NCI-H82 (cell line): Measurements from ENCODE around the gene OSBPL1A.

ENCODE experiments used
- DNase-seq: peaks from one replicate; lab custom pipeline; 2025; lab: John Stamatoyannopoulos, UW

Gene OSBPL1A

DNA sequence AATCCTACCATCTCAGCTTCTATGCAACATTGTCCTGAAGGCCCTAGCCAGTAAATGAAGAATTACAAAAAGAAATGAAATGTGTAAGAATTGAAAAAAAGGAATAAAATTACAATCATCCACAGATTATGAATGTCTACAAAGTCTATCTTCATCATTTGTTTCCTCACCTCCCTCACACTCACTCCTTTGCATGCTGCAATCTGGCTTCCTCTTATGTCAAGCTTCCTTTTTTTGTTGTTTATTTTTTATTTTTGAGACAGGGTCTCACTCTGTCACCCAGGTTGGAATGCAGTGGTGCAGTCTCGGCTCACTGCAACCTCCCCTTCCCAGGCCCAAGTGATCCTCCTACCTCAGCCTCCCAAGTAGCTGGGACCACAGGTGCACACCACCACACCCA is 129.7 kb downstream of the OSBPL1A start:
- DNase-seq, result no peak

DNA sequence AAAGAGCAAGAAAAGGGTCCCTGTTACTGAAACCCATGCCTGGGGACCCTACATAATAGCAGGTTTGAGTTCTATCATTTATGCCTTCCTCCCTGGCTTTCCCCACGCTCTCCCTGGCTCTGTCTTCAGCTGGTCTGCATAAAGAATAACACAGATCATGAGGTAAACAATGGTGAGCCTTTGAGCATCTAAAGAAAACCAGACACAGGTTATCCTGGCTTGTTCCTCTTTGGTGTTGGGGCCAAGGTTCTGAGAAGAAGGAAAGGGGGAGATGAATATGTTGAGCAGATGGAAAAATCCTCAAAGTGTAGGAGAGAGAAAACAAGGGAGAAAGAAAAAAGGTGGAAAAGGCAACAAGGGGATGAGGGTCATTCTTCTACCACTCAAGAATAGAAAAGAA is 131.5 kb downstream of the OSBPL1A start:
- no peak for DNase-seq

DNA sequence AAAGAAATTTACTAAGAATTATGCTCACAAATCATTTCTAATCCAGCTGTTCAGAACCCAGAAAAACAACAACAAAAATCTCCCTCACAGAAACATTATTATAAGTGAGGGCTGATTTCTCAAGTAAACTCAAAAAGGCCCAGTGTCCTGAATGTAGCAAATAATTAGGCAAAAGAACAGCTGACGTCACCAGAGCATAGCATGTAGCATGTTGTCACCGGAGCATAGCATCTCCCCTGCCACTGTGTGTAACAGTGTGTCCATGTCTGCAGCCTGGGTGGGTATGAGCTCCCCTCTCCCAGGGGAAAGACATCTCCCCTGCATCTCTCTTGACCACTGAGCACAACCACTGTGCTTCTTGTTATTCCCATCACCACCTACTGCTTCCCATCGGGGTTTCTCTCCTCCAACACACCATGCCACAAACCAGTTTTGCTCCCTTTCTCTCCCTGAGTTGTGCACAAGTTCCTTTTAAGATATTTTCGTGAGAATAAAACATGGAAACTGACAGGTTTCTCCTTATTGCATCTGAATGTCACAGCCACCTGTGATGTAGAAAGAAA is 132.0 kb downstream of the OSBPL1A start:
- no peak for DNase-seq

DNA sequence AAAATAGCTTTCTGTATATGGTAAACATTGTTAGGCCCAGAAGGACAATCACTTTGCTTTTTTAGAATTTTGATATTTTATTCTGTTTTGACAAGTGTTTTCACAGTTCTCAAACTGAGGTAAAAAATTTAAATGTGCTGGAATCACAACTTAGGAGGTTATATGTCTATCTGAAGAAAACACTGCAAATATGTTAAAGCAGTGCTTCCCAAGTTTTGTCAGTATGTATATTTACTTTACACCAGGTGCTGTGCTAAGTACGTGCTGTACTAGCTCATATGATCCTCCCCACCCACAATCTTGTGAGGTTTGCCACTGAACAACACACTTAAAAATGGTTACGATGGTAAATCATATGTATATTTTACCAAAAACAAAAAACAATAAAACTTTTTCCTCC is 134.6 kb downstream of the OSBPL1A start:
- DNase-seq, result no peak

DNA sequence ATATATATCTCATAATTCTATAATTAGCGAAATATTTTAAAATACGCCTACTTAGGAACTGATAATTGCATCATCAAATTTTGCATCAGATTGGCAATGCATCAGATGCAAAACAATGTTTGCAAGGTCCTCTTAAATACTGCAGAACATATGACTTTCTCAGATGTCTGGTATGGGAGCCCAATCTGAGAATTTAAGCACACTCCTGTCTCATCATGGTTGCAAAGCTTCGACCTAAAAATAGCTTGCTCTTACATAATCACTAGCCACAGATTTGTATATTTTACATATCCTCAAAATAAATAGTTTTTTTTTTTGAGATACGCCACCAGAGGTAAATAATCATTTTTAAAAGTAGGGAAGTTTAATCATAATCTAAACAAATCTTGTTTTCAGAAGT is 135.5 kb downstream of the OSBPL1A start:
- no peak for DNase-seq

DNA sequence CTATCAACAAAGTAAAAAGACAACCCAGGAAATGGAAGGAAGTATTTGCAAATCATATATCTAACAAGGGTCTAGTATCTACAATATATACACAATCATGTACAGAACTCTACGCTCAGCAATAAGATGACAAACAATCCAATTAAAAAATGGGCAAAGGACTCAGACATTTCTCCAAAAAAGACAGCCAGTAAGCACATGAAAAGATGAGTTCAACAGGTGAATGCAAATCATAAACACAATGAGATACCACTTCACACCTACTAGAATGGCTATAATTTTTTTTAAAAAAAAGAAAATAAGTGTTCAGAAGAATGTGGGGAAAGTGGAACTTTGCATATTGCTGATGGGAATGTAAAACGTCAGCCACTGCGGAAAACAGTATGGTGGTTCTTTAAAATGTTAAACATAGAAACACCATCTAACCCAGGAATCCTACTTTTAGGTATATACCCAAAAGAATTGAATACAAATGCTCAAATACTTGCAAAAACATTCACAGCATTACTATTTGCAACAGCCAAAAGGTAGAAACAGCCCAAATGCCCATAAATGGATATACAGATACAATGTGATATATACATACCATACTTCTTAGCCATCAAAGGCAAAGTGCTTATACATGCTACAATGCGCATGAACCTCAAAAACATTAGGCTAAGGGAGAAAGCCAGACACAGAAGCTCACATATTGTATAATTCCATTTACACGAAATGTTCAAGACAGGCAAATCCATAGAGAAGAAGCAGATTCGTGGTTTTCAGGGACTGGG is 137.6 kb downstream of the OSBPL1A start:
- DNase-seq, result no peak

DNA sequence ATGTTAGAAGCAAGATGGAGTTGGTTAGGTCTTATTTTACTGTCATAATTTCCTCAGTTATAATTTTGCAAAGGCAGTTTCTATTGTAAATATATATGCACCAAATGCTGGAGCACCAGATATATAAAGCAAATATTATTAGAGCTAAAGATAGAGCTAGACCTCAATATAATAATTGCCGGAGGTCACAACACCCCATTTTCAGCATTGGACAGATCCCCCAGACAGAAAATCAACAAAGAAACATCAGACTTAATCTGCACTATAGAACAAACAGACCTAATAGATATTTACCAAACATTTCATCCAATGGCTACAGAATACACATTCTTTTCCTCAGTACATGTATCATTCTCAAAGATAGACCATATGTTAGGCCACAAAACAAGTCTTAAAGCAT is 143.6 kb downstream of the OSBPL1A start:
- DNase-seq, result no peak

DNA sequence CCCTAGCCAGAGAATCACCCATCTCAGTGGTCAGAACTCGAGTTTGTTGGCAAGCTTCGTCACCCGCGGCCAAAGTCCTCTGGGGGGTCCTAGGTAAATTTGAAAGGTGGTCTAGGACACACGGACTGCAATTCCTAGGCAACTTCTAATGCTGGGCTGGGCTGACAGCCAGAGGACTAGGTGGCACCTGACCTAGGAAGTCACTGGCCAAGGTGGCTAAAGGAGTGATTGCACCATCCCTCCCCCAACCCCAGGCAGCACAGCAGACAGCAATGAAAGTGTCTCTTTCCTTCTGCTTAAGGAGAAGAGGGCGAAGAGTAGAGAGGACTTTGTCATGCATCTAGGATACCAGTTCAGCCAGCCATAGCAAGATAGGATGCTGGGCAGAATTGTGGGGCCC is 147.9 kb downstream of the OSBPL1A start:
- no peak for DNase-seq

DNA sequence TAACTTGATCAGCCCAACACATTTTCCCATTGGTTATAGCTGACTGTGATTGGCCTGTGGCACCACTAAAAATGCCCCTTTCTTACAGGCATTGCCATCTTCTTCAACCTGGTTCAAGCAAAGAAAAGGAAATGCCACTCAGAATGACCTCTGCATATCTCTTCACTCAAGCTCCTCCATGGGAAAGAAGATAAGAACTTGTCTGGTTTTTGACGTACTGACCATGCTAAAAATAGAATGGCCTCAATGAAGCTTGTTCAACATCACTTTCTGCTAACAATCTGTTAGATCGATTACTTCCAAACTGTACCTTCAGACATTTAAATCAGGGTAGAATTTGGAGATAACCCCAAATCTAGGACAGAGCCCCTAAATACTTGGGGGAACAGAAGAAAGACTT is 149.3 kb downstream of the OSBPL1A start:
- DNase-seq, result no peak

DNA sequence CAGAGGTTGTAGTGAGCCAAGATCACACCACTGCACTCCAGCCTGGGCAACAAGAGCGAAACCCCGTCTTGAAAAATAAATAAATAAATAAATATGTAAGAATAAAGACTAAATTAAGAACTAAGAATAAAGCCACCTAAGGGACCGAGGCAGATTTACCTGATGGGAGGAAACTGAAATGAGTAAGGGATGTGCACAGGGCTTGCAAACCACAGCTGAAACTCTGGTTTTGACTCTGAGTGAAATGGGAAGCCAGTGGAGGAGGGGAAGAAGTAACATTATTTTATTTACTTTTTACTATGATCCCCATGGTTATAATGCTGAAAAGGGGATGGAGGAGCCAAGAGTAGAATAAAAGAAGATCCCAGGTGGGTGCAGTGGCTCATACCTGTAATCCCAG is 151.5 kb downstream of the OSBPL1A start:
- no peak for DNase-seq

DNA sequence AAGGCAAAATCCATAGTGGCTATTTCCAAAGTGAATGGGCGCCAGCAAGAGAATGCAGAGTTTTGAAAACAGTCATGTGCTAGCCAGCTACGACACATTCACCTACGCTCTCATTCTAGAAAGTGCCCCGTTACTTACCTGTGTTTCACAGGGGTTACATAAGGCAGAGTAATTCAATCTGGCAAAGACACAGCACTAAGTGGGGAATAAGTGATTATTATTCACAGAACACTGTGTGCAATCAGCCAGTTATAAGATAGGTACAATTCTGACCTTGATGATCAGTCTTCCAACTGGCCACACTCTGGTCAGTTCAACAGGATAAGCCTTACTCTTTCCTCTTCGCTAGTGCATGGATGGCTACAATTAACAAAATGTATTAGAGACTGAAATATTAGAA is 152.9 kb downstream of the OSBPL1A start:
- no peak for DNase-seq

DNA sequence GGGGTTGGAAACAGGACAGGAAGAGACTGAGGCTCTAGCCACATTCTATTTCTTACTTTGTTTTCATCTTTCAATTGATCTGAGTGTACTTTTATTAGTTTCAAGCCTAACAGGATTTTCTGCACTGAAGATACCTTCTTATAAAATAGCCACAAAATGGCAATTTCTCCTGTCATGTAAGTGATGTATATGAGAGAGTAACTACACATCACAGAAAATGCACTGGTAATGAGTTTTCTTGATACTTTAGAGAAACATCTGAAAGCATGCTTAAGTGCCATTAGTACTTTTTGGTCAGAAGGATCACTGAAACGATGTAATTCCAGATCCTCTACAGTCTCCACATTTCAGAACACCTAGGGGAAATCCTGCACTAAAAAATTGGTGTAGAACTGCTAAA is 153.9 kb downstream of the OSBPL1A start:
- DNase-seq, result no peak

DNA sequence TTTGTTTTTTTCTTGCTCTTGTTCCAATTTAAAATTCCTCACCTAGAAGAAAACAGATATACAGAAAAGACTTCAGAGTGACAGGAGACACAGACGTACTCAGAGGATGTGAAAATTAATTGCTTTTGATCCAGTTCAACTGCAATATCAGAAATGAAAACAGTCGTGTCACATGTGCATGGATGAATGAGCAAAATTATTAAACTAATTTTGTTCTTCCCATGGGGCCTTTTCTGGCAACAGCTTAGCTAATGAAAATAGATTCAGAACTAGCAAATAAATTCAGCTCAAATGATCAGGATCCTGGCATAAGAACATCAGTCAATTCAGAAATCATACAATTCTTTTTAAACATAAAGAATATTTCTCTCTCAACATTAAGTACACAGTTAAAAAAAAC is 158.3 kb downstream of the OSBPL1A start:
- DNase-seq, result no peak

DNA sequence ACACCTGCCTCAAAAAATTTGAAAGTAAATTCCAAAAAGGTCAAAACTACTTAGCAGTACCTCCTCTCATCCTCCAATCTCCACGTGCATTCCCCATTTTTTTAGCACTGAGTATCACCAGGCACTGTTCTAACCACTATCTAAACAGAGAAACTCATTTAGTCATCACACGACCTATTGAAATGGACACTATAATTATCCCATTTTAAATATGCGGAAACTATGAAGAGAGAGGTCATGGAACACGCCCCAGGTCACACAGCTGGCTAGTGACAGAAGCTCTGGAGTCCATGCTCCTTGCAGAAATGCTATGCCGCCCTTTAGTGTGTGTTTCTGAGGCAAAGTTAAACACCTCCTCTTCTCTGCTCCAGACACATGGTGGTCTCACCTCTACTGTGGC is 159.2 kb downstream of the OSBPL1A start:
- DNase-seq, result no peak

DNA sequence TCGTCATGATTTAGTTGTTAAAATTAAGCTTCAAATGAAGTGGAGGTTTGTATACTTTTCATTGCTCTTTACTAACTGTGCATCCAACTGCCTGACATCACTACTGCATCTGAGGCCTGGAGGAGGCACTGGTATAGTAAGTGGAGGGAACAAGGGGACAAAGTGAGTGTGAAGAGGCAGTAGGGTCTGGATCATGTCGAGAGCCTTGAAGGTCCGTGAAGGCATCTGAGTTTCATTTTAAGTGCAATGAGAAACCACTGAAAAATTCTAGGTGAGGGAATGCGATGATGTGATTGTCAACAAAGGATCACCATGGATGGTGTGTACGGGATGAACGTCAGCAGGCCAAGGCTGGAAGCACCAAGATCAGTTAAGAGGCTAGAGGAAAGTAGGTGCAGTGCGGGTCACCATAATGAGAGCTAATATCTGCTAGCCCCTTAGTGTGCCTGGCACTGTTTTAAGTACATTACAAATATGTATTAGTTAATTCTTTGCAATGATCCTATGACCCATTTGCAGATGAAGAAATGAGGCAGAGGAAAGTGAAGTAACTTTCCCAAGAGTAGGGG is 162.7 kb downstream of the OSBPL1A start:
- DNase-seq, result no peak

DNA sequence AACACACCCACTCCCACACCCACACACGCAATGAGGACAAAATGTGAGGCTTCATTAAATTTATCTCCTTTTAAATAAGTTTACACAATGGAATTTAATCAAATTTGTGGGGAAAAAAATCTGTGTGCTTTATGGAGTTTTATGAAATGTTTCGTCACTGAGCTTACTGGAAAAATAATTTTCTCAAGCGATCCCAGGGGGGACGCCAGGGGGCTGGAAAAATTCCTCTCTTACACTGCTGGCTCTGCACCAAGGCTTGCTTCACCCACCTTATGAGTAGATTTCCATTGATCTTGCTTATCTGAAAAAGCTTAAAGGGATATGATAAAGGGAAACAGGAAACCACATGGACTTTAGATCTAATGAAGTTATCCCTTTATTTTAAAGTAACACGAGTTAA is 163.3 kb downstream of the OSBPL1A start:
- no peak for DNase-seq

DNA sequence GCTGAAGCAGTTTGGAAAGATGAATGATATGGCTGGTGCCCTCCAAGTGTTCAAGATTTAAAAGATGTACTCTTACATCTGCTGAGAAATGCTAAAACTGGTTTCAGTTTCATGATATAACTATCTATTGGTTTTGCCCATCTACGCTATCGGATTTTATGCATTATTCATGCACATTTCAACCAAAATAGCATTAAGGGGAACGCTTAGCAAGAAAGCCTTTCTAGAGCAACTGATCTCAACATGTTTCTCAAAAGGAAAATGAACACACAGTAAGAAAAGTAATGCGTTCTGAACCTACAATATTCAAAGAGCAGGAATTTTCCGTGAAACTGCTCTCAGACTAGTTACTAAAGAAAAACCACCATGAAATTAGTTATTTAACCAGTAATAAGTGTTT is 164.8 kb downstream of the OSBPL1A start:
- DNase-seq, result no peak

DNA sequence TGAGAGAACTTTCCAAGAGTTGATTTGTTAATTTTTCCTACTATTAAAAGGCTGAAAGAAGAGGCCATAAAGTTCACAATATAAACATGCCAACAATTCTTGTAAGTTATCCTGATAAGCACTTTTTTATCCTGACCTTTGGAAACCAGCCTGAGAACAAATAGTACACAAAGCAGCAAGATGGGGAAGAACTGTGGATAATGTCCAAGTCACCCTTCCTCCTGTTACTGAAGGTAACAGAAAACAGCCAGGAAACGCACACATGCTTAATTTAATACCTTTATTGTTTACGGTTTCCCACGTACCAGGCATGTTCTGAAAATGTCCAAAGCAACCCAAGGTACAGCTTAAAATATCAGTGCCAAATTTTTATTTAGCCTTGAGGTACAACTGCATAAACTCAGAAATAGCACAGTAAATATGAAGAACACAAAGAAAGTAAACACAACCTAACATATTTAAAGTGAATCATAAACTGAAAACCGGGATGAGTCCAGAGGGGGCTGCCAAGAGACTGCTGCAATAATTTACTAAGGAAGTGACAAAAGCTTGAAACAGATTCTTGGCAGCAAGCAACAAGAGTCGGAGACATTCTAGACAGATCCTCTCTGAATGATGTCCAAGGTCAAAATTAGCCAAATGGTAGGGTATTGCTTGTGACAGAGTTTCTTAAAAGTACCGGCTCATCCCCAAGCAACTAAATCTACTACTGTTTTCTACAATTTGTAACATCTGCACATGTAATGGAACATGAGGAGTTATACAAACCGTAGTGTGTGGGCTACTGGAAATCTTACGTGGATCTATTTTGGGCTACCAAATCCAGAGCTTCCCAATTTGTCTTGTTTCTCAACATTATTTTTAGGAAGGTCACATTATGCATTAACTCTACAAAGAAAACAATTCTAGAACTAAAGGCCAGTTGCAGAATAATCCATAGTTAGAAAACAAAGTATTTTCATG is 165.6 kb downstream of the OSBPL1A start:
- DNase-seq, result no peak

DNA sequence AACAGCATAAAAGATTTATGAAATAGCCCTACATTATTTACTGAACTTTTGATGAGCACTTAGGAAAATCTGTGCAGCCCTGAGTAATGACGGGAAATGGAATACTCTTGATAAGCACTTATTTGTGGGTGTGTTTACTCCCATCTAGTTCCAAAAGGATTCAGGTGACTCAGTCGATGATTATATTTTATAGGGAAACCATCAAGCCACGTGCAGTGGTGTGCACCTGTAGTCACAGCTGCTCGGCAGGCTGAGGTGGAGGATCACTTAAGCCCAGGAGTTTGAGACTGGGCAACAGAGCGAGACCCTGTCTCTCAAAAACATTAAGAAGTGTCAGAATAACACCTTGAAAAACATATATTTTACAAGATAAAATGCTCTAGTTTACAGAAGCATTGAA is 166.9 kb downstream of the OSBPL1A start:
- DNase-seq, result no peak

DNA sequence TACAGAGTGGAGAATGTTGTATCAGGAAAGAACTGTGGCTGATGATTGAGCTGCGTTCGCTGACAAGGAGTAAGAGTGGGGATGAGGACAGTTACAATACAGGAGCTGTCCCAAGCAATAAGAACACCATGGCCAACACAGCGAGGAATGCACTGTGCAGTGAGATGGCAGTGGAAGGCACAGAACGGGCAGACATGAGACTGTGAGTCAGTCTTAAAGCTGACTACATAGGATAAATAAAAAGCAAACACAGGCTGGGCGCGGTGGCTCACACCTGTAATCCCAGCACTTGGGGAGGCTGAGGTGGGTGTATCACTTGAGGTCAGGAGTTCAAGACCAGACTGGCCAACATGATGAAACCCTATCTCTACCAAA is 169.0 kb downstream of the OSBPL1A start:
- no peak for DNase-seq

DNA sequence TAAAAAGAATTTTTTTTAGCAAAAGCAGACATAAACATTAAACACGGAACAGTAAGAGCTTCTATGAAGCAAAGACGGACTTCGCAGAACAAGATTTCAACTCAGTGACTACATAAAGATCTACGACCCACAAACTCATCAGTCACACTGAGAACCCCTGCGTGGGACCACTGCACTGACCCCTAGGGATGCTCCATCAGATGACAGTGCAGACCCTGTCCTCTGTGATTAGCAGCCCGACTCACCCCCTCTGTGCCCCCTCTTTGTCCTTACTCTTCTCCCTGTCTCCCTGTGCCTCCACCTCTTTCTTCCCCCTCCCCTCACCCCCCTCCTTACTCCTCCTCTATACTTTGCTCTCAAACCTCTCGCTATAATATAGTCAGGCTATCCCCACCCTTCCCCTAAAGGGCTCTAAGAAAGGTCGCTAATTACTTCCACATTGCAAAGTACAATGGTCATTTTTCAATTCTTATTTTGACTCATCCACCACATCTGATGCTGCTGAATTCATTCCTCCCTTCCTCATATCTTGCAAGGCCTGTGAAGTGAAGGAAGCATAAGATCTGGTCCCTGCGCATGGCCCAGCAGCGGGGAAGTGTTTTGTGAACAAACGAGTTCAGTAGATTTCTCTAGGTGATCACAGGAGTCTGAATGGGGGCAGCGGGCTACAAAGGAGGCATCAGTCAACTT is 169.5 kb downstream of the OSBPL1A start:
- no peak for DNase-seq

DNA sequence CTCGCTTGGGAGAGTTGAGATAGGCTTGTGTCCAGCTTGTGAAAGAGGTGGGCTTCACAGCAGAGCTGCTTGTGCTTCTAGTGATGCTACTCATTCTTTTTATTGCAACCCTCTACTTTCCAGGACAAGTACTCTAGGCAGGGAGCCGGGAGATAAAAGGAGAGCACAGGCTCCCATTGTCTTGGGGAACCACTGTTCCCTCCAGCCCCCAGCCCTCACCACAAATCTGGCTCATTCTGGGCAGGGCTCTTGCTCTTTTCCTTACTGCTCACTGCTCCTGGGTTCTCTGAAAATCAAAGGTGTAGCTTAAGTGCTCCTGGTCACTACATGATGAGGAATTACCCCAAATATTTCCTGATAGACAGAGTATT is 177.3 kb downstream of the OSBPL1A start:
- no peak for DNase-seq
